Sigmoid colon (tissue), 4 donors: Measurements from ENCODE around the gene TNFRSF1B.

Source experiments
- EP300 ChIP-seq, 4 donors: sonication (generic); formaldehyde crosslinking; IDR thresholded peaks; one replicate each; pipeline ENCODE4 v1.6.1; 2017; ENCODE audit warnings: antibody characterized with exemption in 4 of 4
- POLR2A ChIP-seq, 2 donors: fragments of 450-650 bp; IDR thresholded peaks; one replicate each; pipeline ENCODE4 v1.6.1; 2016; ENCODE audit warnings: antibody characterized with exemption in 2 of 2, mild to moderate bottlenecking in 2 of 2, moderate library complexity in 2 of 2
- POLR2AphosphoS5 ChIP-seq, 4 donors: sonication (generic); formaldehyde crosslinking; IDR thresholded peaks; one replicate each; pipeline ENCODE4 v1.6.1; 2017; ENCODE audit warnings: antibody characterized with exemption in 4 of 4
- TF ChIP-seq, protein P1 (sequence below), 4 experiments: fragments of 450-650 bp in 3 of 4; fragments of 200-600 bp in 1 of 4; IDR thresholded peaks; one replicate each; pipeline ENCODE4 v1.5.1; 2016 to 2019; ENCODE audit warnings: antibody characterized with exemption in 4 of 4, mild to moderate bottlenecking in 3 of 4, moderate library complexity in 2 of 4

GRCh38 chr1:12206792-12207424, 40.1 kb downstream of the TNFRSF1B start:
- TF ChIP-seq POLR2A (IDR thresholded peaks at IDR 0.05) (no peak), POLR2AphosphoS5 (IDR thresholded peaks at IDR 0.05) (no peak), EP300 (IDR thresholded peaks at IDR 0.05) (no peak)
- TF ChIP-seq, protein P1, sequence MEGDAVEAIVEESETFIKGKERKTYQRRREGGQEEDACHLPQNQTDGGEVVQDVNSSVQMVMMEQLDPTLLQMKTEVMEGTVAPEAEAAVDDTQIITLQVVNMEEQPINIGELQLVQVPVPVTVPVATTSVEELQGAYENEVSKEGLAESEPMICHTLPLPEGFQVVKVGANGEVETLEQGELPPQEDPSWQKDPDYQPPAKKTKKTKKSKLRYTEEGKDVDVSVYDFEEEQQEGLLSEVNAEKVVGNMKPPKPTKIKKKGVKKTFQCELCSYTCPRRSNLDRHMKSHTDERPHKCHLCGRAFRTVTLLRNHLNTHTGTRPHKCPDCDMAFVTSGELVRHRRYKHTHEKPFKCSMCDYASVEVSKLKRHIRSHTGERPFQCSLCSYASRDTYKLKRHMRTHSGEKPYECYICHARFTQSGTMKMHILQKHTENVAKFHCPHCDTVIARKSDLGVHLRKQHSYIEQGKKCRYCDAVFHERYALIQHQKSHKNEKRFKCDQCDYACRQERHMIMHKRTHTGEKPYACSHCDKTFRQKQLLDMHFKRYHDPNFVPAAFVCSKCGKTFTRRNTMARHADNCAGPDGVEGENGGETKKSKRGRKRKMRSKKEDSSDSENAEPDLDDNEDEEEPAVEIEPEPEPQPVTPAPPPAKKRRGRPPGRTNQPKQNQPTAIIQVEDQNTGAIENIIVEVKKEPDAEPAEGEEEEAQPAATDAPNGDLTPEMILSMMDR (IDR thresholded peaks at IDR 0.05) = no peak
